Erythroblast (primary cell): ENCODE data around the gene WFS1.

Experiments
- GATA1 ChIP-seq: IDR thresholded peaks from 2 replicates; pipeline ENCODE4 v1.6.1; 2011; ENCODE audit warnings: low read depth, mild to moderate bottlenecking, control low read depth, low read length, moderate library complexity
- POLR2A ChIP-seq: IDR thresholded peaks from 2 replicates; pipeline ENCODE4 v1.6.1; 2011; ENCODE audit warnings: mild to moderate bottlenecking, low read length

GRCh38 chr4:6309777-6310176 lies 40.1 kb downstream of the WFS1 start:
- TF ChIP-seq POLR2A (no peak), GATA1 (no peak)
